ENCODE measurements around the gene DIPK2A. TPM values are rescaled to one million over a fixed set of nuclear protein-coding genes. Genes with fewer than 3 reads are reported as not detected.

DIPK2A gene
- total and polyA plus RNA-seq, 10 donors: 6.2 to 41.8 (median 23.1) TPM

DNA sequence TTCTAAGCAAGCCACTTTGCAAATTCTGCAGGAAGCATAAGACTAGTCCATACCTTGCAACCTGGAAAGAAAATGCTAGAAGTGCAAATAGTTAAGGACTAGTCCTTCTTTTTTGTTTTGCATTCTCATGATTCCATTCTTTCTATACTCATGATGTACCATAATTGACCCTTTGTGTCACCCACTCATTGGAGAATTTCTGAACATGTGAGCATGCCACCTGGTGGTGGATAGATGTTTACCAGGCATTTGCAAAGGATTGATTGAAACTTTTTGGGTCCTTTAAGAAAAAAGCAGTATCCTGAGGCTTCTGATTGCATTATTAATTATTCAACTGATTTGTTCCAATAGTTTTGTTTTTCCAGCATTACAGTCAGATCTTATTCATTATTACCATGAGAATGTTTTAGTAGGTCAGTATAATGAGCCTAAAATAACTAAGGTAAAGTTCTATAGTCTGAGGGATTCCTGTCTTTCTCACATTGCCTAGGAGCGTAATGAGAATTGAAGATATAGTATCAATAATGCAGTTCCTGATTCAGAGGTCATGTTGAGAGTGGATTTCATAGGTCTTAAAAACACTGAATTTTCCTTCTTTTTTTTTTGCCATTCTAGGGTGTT is 20.2 kb upstream of the DIPK2A start:
- Histone ChIP-seq H3K4me3 (no peak overlapping the region), H3K9me3 (no peaks in the 10 kb centered on the region), H3K27me3 (replicated peaks in 1 of 7) (no peaks in the 10 kb centered on the region), H3K36me3 (no peaks in the 10 kb centered on the region), H3K27ac (no peak overlapping the region), H3K4me1 (no peaks in the 10 kb centered on the region)
- TF ChIP-seq POLR2A (IDR thresholded peaks at IDR 0.05): no peak
- TF ChIP-seq, protein P1, sequence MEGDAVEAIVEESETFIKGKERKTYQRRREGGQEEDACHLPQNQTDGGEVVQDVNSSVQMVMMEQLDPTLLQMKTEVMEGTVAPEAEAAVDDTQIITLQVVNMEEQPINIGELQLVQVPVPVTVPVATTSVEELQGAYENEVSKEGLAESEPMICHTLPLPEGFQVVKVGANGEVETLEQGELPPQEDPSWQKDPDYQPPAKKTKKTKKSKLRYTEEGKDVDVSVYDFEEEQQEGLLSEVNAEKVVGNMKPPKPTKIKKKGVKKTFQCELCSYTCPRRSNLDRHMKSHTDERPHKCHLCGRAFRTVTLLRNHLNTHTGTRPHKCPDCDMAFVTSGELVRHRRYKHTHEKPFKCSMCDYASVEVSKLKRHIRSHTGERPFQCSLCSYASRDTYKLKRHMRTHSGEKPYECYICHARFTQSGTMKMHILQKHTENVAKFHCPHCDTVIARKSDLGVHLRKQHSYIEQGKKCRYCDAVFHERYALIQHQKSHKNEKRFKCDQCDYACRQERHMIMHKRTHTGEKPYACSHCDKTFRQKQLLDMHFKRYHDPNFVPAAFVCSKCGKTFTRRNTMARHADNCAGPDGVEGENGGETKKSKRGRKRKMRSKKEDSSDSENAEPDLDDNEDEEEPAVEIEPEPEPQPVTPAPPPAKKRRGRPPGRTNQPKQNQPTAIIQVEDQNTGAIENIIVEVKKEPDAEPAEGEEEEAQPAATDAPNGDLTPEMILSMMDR (IDR thresholded peaks at IDR 0.05 in 8 of 11, conservative IDR thresholded peaks at IDR 0.05 in 3 of 11): peak; percentile 46 to 81 (median 72)
- TF ChIP-seq POLR2AphosphoS5 (IDR thresholded peaks at IDR 0.05): no peak
- no peak for DNase-seq
- intact Hi-C loops (cut with DNase I; ENCODE audit: low total_unique reads): loop anchor here (5.0 kb wide), 1 partner anchor 179 kb away; no protein-coding TSS in a partner anchor
- 95 to 100% (median 99%) methylated on average over 1 of the region's 1 CpG for WGBS, 5 donors

DNA sequence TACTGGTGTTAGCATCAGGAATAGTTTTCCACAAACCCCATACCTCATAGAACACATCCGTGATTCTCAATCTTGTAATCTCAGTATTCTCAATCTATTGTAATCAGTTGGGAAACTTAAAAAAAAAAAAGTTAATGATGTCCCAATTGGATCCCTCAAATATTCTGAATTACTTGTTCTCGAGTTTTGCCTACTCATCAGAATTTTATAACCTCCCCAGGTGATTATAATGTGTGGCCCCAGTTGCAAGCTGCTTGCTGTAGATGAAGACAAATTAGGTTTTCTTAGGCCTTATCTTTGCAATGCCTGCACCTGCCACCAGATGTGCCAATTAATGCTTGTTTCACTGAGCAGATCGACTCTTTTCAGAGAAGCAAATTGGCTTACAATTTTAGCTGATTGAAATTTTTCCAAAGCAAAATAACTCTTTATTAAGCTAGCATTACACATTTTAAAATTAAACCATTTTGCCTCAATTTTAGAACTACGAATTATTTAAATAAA is 19.0 kb upstream of the DIPK2A start:
- H3K27me3 ChIP-seq (replicated peaks in 1 of 7): no peaks in the 10 kb centered on the region
- no peaks in the 10 kb centered on the region for H3K36me3 ChIP-seq
- H3K9me3 ChIP-seq: no peaks in the 10 kb centered on the region
- 79 to 89% (median 84%) methylated on average over 4 of the region's 4 CpGs for WGBS, 5 donors
- no peak for DNase-seq
- TF ChIP-seq, protein P1 (IDR thresholded peaks at IDR 0.05 in 8 of 11, conservative IDR thresholded peaks at IDR 0.05 in 3 of 11): no peak
- no peak for TF ChIP-seq POLR2A (IDR thresholded peaks at IDR 0.05)
- no peak for TF ChIP-seq POLR2AphosphoS5 (IDR thresholded peaks at IDR 0.05)
- intact Hi-C loops (cut with DNase I; ENCODE audit: low total_unique reads): loop anchor here (5.0 kb wide), 1 partner anchor 180 kb away; no protein-coding TSS in a partner anchor
- H3K4me1 ChIP-seq: peaks cover 0 to 5% (median 0%) of the 10 kb centered on the region in 6 donors
- no peak overlapping the region for H3K4me3 ChIP-seq
- no peak overlapping the region for H3K27ac ChIP-seq

DNA sequence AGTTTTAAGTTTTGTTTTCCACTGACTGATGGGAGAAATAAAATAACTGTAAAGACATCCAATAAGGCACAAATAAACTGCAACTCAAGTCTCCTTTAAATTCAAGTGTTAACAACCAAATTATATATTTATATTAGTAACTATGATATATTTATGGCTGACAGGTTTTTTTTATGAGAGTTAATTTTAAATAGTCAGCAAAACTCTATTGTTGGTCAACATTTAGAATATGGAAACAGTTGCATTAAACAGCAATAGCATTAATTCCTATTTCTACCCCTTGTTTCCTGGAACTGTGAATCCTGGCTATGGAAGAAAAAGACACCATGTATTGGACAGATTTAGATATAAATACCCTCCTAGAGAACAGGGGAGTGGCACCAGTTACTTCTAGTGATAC is 16.5 kb upstream of the DIPK2A start:
- TF ChIP-seq POLR2A (IDR thresholded peaks at IDR 0.05) (no peak), POLR2AphosphoS5 (IDR thresholded peaks at IDR 0.05) (no peak)
- TF ChIP-seq, protein P1 (IDR thresholded peaks at IDR 0.05 in 8 of 11, conservative IDR thresholded peaks at IDR 0.05 in 3 of 11): no peak
- Histone ChIP-seq H3K36me3 (no peaks in the 10 kb centered on the region), H3K27me3 (replicated peaks in 1 of 7) (no peaks in the 10 kb centered on the region), H3K4me1 (peaks cover 0 to 5% (median 0%) of the 10 kb centered on the region in 6 donors), H3K4me3 (no peak overlapping the region), H3K9me3 (peaks cover 0 to 21% (median 13%) of the 10 kb centered on the region in 8 donors), H3K27ac (no peak overlapping the region)
- no peak for DNase-seq
- intact Hi-C loops (cut with DNase I; ENCODE audit: low total_unique reads): no loop called here

DNA sequence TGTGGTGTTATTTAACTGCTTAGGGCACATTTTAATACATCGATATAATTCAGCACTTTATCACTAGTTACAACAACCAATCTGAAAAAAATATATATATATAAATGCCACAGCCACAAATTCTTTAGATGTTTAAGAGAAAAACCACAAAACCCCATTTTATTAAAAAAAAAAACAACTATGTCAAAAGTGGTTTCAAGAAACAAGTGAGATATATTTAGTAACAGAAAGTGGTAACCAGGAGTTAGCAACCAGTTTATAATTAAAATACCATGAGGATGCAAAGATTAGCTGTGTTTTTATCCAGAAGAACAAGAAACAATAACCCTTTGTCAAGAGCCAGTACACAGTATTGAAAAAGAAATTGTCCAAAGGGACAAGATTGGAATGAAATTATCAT is 14.8 kb upstream of the DIPK2A start:
- Histone ChIP-seq H3K36me3 (no peaks in the 10 kb centered on the region), H3K4me3 (no peak overlapping the region), H3K27ac (no peak overlapping the region), H3K9me3 (peaks cover 0 to 23% (median 13%) of the 10 kb centered on the region in 8 donors), H3K4me1 (peaks cover 0 to 5% (median 0%) of the 10 kb centered on the region in 6 donors), H3K27me3 (replicated peaks in 1 of 7) (no peaks in the 10 kb centered on the region)
- no peak for DNase-seq
- 24 to 50% (median 30%) methylated on average over 1 of the region's 1 CpG for WGBS, 5 donors
- TF ChIP-seq POLR2AphosphoS5 (IDR thresholded peaks at IDR 0.05) (no peak), POLR2A (IDR thresholded peaks at IDR 0.05) (no peak)
- TF ChIP-seq, protein P1 (IDR thresholded peaks at IDR 0.05 in 8 of 11, conservative IDR thresholded peaks at IDR 0.05 in 3 of 11): no peak
- intact Hi-C loops (cut with DNase I; ENCODE audit: low total_unique reads): no loop called here
